Neural cell (in vitro differentiated cells): ENCODE results near the gene MYEOV. TPM values are rescaled to one million over a fixed set of nuclear protein-coding genes. Genes with fewer than 3 reads are reported as not detected.

ENCODE experiments used
- polyA plus RNA-seq: library from polyadenylated mRNA; depleted of rRNA; stranded (reverse); fragments of >200 nt; gene quantifications from 2 replicates; pipeline ENCODE4 v1.2.3, GENCODE V29; 2014

Gene MYEOV
- polyA plus RNA-seq, 1 donor from 2014 or later, result not detected

Other genes starting within 250 kb of the MYEOV start
- gene TPCN2, start 245.2 kb upstream of the MYEOV start, polyA plus RNA-seq, result 14.1 and 14.2 TPM in 2 replicates
- gene SMIM38, start 138.2 kb upstream of the MYEOV start, polyA plus RNA-seq, result 1.9 TPM in 2 replicates
- not detected in 2 replicates for gene LINC01488, start 187.5 kb downstream of the MYEOV start, polyA plus RNA-seq